DMS79 treated with DMSO at 0.1 percent for 48 hours (cell line): Measurements from ENCODE around the gene CEMIP.
"Not testable (repeated sequence)": the region's sequence is repeated elsewhere in the genome, so short reads cannot be mapped to it uniquely, and the experiment has no call there.

Experiments
- DNase-seq: peaks from one replicate; lab custom pipeline; 2025; lab: John Stamatoyannopoulos, UW

The CEMIP gene

GRCh38 chr15:80953953-80954778, 175.0 kb downstream of the CEMIP start:
- DNase-seq: no peak

DNA sequence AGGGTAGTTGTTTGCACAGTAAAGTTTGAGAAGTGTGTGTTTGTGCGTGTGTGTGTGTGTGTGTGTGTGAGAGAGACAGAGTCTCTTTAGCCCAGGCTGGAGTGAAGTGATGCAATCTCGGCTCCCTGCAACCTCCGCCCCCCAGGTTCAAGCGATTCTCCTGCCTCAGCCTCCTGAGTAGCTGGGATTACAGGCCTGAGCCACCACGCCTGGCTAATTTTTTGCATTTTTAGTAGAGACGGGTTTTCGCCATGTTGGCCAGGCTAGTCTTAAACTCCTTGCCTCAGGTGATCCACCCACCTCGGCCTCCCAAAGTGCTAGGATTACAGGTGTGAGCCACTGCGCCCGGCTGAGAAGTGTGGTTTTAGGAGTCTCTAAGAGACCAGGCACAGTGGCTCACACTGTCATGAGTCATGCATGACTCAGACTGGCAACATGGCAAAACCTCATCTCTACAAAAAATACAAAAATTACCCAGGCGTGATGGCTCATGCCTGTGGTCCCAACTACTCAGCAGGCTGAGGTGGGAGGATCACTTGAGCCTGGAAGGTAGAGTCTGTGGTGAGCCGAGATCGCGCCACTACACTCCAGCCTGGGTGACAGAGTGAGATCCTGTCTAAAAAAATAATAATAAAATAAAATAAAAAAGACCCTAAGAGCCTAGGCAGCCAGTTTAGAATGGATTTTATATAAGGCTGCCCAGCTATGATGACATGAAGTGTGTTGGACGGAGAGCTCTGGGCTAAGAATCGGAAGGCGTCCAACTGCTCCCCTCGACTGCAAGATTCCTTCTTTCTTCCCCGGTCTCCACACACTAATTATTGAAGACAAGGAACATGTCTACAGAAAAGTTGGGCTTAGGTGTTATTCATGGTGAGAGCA, 176.6 kb downstream of the CEMIP start:
- not testable (repeated sequence) for DNase-seq

DNA sequence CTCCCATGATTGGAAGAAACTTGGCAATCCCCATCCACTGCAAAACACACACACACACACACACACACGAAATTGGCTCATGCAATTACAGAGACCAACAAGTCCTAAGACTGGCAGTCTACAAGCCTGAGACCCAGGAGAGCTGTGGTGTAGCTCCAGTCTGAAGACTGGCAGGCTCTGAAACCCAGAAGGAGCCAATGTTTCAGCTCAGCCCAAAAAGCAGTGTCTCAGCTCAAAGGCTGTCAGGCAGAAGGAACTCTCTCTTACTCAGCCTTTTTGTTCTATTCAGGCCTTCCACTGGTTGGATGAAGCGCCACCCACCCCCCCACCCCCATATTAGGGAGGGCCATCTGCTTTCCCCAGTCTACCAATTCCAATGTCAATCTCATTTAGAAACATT, 178.4 kb downstream of the CEMIP start:
- no peak for DNase-seq

- no peak for DNase-seq
Measured at GRCh38 chr15:80957976-80958375, 178.8 kb downstream of the CEMIP start.

- no peak for DNase-seq
Measured at GRCh38 chr15:80958818-80959495, 179.8 kb downstream of the CEMIP start.

DNA sequence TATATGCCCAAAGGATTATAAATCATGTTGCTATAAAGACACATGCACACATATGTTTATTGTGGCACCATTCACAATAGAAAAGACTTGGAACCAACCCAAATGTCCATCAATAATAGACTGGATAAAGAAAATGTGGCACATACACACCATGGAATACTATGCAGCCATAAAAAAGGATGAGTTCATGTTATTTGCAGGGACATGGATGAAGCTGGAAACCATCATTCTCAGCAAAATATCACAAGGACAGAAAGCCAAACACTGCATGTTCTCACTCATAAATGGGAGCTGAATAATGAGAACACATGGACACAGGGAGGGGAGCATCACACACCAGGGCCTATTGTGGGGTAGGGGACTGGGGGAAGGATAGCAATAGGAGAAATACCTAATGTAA, 186.3 kb downstream of the CEMIP start:
- DNase-seq: not testable (repeated sequence)

GRCh38 chr15:80966431-80967197, 187.4 kb downstream of the CEMIP start:
- no peak for DNase-seq

DNA sequence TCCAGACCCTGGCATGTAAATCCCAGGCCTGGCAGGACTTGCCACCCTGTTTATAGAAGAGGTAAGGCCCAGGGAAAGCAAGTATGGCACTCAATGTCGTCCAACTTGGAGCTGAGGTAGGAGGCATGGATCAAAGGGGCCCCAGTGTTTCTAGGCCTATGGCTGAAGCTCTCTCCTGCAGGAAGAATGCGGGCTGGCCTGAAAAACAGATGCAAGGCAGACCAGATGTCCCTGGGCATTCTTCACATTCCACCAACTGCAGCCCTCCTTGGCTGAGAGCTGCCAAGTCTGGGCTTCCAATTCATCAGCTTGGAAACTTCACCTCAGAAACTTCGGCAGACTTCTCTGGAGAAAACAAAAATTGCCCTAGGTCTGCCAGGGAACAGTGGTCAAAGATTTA, 188.3 kb downstream of the CEMIP start:
- no peak for DNase-seq

DNA sequence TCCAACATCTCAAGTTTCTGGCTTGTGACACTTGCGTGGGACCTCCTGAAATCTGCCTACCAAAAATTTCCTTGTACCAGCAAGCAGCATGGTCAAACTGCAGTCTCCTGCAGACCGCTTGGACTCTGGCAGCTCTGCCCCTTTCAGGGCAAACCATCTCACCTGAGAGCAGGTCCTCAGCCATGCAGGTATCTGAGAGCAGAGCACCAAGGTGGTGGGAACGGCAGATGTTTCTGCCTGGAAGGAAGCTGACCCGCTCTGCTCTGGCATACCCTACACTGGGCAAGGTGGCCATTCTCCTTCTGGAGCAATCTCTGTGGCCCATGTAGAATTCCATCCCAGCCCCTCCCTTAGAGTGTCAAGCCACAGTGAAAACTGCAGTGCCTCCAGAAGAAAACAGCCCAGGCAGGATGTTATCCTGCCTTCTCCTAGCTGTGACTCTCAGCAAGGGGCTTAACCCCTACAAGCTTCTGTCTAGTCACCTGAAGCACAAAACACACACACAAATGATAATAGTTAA, 188.9 kb downstream of the CEMIP start:
- no peak for DNase-seq

GRCh38 chr15:80969316-80969715, 190.1 kb downstream of the CEMIP start:
- DNase-seq: no peak

DNA sequence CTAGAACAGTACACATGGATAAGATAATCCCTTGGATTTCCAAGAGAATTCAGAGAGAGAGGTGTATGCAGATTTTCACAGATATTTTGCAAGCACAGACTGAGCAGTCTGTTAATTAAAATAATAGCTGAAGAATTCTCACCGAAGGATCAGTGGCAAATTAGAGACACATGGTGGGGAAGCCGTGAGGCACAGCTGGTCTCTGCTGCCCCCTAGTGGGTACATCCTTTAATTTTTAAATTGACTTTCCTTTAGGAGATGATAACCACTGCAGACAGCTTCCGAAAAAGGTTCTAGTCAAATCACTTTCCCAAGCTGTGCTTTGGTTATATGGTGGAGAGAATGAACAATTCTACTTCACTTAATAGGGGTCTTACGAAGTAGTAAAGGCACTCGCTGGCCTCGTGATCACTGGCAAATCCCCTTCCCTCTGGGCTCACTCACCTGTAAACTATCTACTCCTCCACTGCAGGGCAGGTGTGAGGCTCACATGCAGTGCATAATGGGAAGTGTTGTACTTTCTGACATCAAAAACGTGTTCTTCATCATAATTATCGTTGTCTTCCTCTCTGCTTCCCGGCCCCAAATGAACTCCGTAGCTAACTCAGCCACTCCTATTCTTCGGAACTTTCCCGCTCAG, 191.0 kb downstream of the CEMIP start:
- peak; percentile 42 for DNase-seq

DNA sequence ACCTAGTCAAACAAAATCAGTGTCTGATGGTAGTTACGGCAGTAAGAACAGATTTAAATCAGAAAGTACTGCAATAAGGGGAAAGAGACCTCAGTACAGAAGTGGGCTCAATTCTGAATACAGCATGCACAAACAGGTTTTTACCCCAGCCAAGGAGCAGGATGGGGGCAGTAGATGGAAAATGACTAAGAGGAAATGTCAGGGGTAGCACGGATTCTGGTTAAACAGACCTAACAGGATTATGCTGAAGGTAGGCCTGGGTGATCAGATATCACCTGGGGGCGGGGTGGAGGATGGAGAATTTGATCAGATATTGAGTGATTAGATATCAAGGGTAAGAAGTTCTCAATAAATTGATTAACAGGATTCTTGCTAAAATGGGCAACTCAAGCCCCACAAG, 191.5 kb downstream of the CEMIP start:
- DNase-seq: no peak

- no peak for DNase-seq
Measured at GRCh38 chr15:80971143-80971542, 192.0 kb downstream of the CEMIP start.

GRCh38 chr15:80972276-80972675, 193.1 kb downstream of the CEMIP start:
- no peak for DNase-seq

- DNase-seq: no peak
Measured at GRCh38 chr15:80974914-80975313, 195.7 kb downstream of the CEMIP start.

DNA sequence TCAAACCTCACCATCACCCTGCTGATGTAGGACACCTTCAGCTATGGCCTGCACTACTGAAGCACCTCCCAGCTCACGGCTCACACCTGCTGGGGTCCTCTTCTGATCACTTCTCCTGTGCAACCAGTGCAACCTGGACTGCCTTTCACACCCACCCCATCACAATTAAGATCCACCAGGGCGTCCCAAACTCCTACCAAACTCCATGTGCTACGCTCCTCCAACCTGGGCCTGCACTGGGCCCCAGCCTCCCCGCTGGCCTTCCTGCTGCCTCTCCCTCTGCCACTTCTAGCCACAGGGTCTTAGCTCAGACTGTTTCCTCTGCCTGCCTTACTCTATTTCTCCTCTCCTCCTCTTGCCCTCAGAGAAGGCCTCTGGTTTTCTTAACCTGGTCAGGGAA, 197.7 kb downstream of the CEMIP start:
- DNase-seq: no peak

DNA sequence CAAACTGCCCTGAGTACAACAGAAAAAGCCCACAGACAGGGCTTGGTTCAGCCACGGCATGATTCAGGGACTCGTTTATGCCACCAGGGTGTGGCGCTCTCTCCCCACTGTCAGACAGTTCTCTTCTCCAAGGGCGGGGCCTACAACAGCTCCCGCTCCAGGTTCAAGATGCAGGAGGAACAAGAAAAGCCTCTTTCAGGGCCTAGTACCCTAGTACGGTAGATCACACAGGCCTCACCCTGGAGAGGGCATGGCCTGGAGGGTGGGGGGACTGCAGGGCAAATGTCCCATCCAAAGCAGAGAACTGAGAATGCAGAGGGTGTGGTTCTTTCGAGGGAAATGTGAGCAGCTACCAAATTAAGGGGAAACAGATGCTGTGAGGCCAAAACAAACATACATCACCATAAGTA, 198.5 kb downstream of the CEMIP start:
- DNase-seq: no peak

DNA sequence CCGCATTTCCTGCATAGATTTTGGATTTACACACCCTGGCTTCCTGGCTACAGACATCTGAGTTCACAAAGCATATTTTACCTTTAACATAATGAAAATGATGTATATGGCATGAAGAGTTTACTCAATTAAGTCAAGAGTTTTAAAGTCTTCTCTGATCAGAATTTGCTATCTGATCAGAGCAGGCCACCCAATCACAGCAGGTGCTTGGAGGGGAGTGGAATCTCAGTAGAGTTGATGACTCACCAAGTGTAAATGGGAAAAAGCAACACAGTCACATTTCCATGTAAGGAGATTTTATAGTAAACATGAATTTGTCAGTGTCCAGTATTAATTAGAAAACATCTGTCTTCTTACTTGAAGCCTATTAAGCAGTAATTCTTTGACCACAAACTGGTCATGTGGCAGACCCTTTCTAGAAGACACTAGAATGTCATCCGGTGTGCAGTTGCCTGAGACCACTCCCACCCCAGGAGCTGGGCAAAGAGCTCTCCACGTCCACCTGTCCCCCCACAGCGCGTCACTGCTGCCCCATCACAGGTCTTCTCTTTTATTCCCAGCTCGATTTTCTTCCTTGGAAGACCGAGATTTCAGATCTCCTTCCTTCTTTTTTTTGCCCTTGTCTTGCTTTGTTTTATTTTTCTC, 199.6 kb downstream of the CEMIP start:
- DNase-seq: no peak

DNA sequence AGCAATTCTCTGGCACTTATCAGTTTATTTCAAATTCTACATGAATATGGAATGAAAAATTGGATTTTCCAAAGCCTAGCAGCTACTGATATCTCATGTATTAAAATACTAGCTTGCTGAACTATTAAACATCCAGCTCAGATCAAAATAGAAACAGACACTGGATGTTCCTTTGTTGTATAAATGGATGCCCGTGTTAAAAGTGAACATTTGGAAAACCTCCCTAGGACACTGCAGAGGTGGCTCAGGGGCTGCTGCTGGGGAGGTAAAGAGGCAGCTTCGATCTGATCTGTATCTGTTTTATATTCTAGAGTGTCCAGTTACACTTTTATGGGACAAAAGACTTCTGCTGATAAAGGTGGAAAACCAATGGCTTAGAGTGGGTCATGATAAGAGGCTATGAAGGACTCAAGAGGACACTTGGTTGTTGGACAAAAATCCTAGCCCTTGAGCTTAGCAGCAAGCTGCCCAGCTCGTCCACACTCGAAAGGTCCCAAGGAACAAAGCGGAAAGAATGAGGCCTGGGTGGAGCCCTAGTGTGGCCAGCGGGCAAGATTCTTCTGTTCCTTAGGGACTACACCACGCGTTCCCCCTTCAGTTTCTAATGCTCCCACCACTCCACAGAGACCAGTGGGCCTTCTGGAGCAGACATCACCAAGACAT, 200.5 kb downstream of the CEMIP start:
- no peak for DNase-seq

DNA sequence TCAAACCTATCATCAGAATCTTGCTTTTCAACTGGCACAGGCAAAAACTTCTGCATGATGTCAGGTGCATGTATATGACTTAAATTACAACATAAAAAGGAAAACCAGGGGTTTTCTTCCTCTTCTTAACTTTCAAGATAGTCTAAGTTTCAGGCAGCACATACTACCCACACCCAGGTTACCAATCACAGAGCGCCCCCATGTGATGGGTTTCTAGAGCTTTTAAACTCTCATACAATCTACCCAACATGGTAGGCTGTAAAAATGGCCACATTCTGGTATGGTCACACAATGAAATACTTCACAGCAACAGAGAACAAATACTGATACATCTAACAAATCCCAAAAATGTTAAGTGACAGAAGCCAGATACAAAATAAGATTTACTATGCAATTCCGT, 203.0 kb downstream of the CEMIP start:
- DNase-seq: no peak
